Colon (tissue), 2 donors: ENCODE data around the gene ERC1.
"Not testable (repeated sequence)": the region's sequence is repeated elsewhere in the genome, so short reads cannot be mapped to it uniquely, and the experiment has no call there.

Experiments
- FAIRE-seq: peaks from 2 replicates; lab custom pipeline; 2012; peaks lifted over from hg19 to GRCh38; lab: Jason Lieb, UNC
- donor health status: control.
- donor health status: control.

ERC1 gene

GRCh38 chr12:1130164-1130563, 139.1 kb downstream of the ERC1 start:
- FAIRE-seq, result no peak

- FAIRE-seq, result no peak
Observed at GRCh38 chr12:1130571-1130970, 139.5 kb downstream of the ERC1 start.

GRCh38 chr12:1131811-1132224, 140.8 kb downstream of the ERC1 start:
- no peak for FAIRE-seq

- FAIRE-seq, result no peak
Observed at GRCh38 chr12:1132311-1132710, 141.3 kb downstream of the ERC1 start.

GRCh38 chr12:1138691-1139090, 147.7 kb downstream of the ERC1 start:
- FAIRE-seq, result no peak

GRCh38 chr12:1146758-1147157, 155.7 kb downstream of the ERC1 start:
- FAIRE-seq, result not testable (repeated sequence)

- FAIRE-seq, result no peak
Observed at GRCh38 chr12:1147821-1148220, 156.8 kb downstream of the ERC1 start.

- no peak for FAIRE-seq
Observed at GRCh38 chr12:1157046-1157445, 166.0 kb downstream of the ERC1 start.

GRCh38 chr12:1161197-1161596, 170.2 kb downstream of the ERC1 start:
- FAIRE-seq, result no peak

GRCh38 chr12:1162081-1162760, 171.2 kb downstream of the ERC1 start:
- peak; percentile 87 for FAIRE-seq

- FAIRE-seq, result no peak
Observed at GRCh38 chr12:1167784-1168183, 176.8 kb downstream of the ERC1 start.

GRCh38 chr12:1170411-1170810, 179.4 kb downstream of the ERC1 start:
- no peak for FAIRE-seq

GRCh38 chr12:1171657-1172408, 180.8 kb downstream of the ERC1 start:
- no peak for FAIRE-seq

GRCh38 chr12:1173781-1174617, 183.0 kb downstream of the ERC1 start:
- FAIRE-seq, result no peak

GRCh38 chr12:1174659-1175058, 183.6 kb downstream of the ERC1 start:
- FAIRE-seq, result no peak

- no peak for FAIRE-seq
Observed at GRCh38 chr12:1176191-1176590, 185.2 kb downstream of the ERC1 start.

- no peak for FAIRE-seq
Observed at GRCh38 chr12:1179128-1179527, 188.1 kb downstream of the ERC1 start.

GRCh38 chr12:1182069-1182468, 191.0 kb downstream of the ERC1 start:
- FAIRE-seq, result no peak

GRCh38 chr12:1184402-1184801, 193.4 kb downstream of the ERC1 start:
- no peak for FAIRE-seq

GRCh38 chr12:1185460-1186182, 194.6 kb downstream of the ERC1 start:
- FAIRE-seq, result no peak

GRCh38 chr12:1186298-1186697, 195.3 kb downstream of the ERC1 start:
- FAIRE-seq, result no peak

- no peak for FAIRE-seq
Observed at GRCh38 chr12:1188016-1188415, 197.0 kb downstream of the ERC1 start.
